Left ventricle myocardium inferior (tissue), 1 donor: Measurements from ENCODE around the gene ABCA7. TPM values are rescaled to one million over a fixed set of nuclear protein-coding genes. Genes with fewer than 3 reads are reported as not detected.

Source experiments
- DNase-seq: peaks from one replicate; pipeline ENCODE4 v3.0.0-alpha.2; 2020
- H3K27ac ChIP-seq: fragments of 200-600 bp; replicated peaks from 2 replicates; pipeline ENCODE4 v1.8.0; 2021
- H3K27me3 ChIP-seq: fragments of 200-600 bp; 2 replicates; pipeline ENCODE4 v1.8.0; 2021; ENCODE audit warnings: low read depth
- H3K36me3 ChIP-seq: fragments of 200-600 bp; 2 replicates; pipeline ENCODE4 v1.8.0; 2021
- H3K4me1 ChIP-seq: fragments of 200-600 bp; 2 replicates; pipeline ENCODE4 v1.8.0; 2021
- H3K4me3 ChIP-seq: fragments of 200-600 bp; 2 replicates; pipeline ENCODE4 v1.8.0; 2021; ENCODE audit warnings: mild to moderate bottlenecking, moderate library complexity
- H3K9me3 ChIP-seq: fragments of 200-600 bp; replicated peaks from 2 replicates; pipeline ENCODE4 v1.8.0; 2021
- CTCF ChIP-seq: fragments of 200-600 bp; IDR thresholded peaks from 2 replicates; pipeline ENCODE4 v1.8.0; 2021; ENCODE audit warnings: antibody characterized with exemption, mild to moderate bottlenecking, borderline replicate concordance
- intact Hi-C: fragments of 100-400 bp; cut with micrococcal nuclease; formaldehyde crosslinking; loops from one replicate; pipeline ENCODE4 v1.11.0; 2022
- total RNA-seq: library from RNA; stranded (reverse); fragmentation: NEBNext Ultra II Directional; extraction: Animal tissue kit (Norgen Biotek cat#: 25700); gene quantifications from one replicate; pipeline ENCODE4 v1.2.1, GENCODE V29; 2021
- donor health status: DM: no; HTN: yes; CAD: no; lungs with severe emphysema.

The ABCA7 gene
- total RNA-seq, 1 donor from 2014 or later = 9.3 TPM

- H3K27ac ChIP-seq = no peak overlapping the region
- peaks cover 10% of the 10 kb centered on the region for H3K4me1 ChIP-seq
- H3K9me3 ChIP-seq = no peaks in the 10 kb centered on the region
- TF ChIP-seq CTCF = no peak
- peaks cover 17% of the 10 kb centered on the region for H3K36me3 ChIP-seq
- no peak overlapping the region for H3K4me3 ChIP-seq
- no peaks in the 10 kb centered on the region for H3K27me3 ChIP-seq
- intact Hi-C loops = no loop called here
- DNase-seq = no peak
Measured at GRCh38 chr19:1084024-1084868, 44.3 kb downstream of the ABCA7 start.

- H3K4me3 ChIP-seq = no peak overlapping the region
- H3K27ac ChIP-seq = no peak overlapping the region
- peaks cover 24% of the 10 kb centered on the region for H3K36me3 ChIP-seq
- DNase-seq = no peak
- intact Hi-C loops = no loop called here
- no peaks in the 10 kb centered on the region for H3K9me3 ChIP-seq
- peaks cover 10% of the 10 kb centered on the region for H3K4me1 ChIP-seq
- H3K27me3 ChIP-seq = no peaks in the 10 kb centered on the region
- TF ChIP-seq CTCF = no peak
Measured at GRCh38 chr19:1085053-1085658, 45.2 kb downstream of the ABCA7 start.

- intact Hi-C loops = no loop called here
- Histone ChIP-seq H3K27ac (no peak overlapping the region), H3K27me3 (no peaks in the 10 kb centered on the region), H3K4me1 (peaks cover 10% of the 10 kb centered on the region), H3K4me3 (no peak overlapping the region), H3K9me3 (no peaks in the 10 kb centered on the region), H3K36me3 (peaks cover 31% of the 10 kb centered on the region)
- TF ChIP-seq CTCF = no peak
- no peak for DNase-seq
Measured at GRCh38 chr19:1085676-1086442, 46.0 kb downstream of the ABCA7 start.

GRCh38 chr19:1086613-1087012 is 46.7 kb downstream of the ABCA7 start:
- no peak overlapping the region for H3K27ac ChIP-seq
- no peak for DNase-seq
- intact Hi-C loops = no loop called here

More at GRCh38 chr19:1086613-1087012, 46.7 kb downstream of the ABCA7 start:
- peaks cover 12% of the 10 kb centered on the region for H3K4me1 ChIP-seq
- H3K9me3 ChIP-seq = no peaks in the 10 kb centered on the region
- peaks cover 39% of the 10 kb centered on the region for H3K36me3 ChIP-seq
- TF ChIP-seq CTCF = no peak
- no peaks in the 10 kb centered on the region for H3K27me3 ChIP-seq
- H3K4me3 ChIP-seq = no peak overlapping the region
